HepG2 (cell line): ENCODE data around the gene BAMBI. TPM values are rescaled to one million over a fixed set of nuclear protein-coding genes. Genes with fewer than 3 reads are reported as not detected.
A peak's percentile ranks its signal among the peaks of the same experiment; 100 is the strongest.

Experiments used
- ATAC-seq: fragments of 200-7000 bp; cut with Tn5 transposase; 3 replicates; pipeline ENCODE4 v1.9.1; 2020; ENCODE audit warnings: mild to moderate bottlenecking, moderate library complexity
- BruUV-seq: library from RNA; stranded (reverse); fragments of 400-500 nt; replicated peaks from 2 replicates; lab custom pipeline; 2021; lab: Mats Ljungman, UMichigan
- CTCF ChIA-PET: fragments of 300-600 bp; formaldehyde crosslinking; extraction: SDS; loops from one replicate; lab custom pipeline; 2021; ENCODE audit warnings: low total read pairs, inconsistent platforms, low intra/inter-chr PET ratio; lab: Yijun Ruan, JAX
- POLR2A ChIA-PET: fragments of 350-600 bp; sonication (Branson Sonifier 250); formaldehyde crosslinking; loops from one replicate; lab custom pipeline; 2020; ENCODE audit warnings: antibody characterized with exemption, inconsistent platforms; lab: Yijun Ruan, JAX
- DNase-seq: peaks from one replicate; pipeline ENCODE4 v3.0.0-alpha.2; 2015; ENCODE audit warnings: low spot score
- FAIRE-seq: peaks from 3 replicates; lab custom pipeline; 2011; peaks lifted over from hg19 to GRCh38; lab: Jason Lieb, UNC
- H2AFZ ChIP-seq: one replicate; pipeline ENCODE4 v1.6.1; 2011; ENCODE audit warnings: low read length, inconsistent platforms
- H3K27ac ChIP-seq: fragments of 300-600 bp; 3 replicates; pipeline ENCODE4 v1.8.0; 2011; ENCODE audit warnings: mixed run types, mild to moderate bottlenecking, mixed read lengths, low read length, inconsistent platforms; ENCODE audit not compliant: insufficient read depth; ENCODE audit errors: extremely low read length
- H3K27me3 ChIP-seq, 2 experiments: fragments of 200-600 bp in 1 of 2; 2 replicates in 1 of 2; 3 replicates in 1 of 2; pipeline versions ENCODE4 v1.6.0 to v1.8.0; 2011; ENCODE audit warnings: low read length in 2 of 2, mild to moderate bottlenecking in 2 of 2, moderate library complexity in 2 of 2, inconsistent platforms in 1 of 2; ENCODE audit not compliant: insufficient read depth in 2 of 2, control insufficient read depth in 1 of 2
- H3K36me3 ChIP-seq, 2 experiments: fragments of 200-600 bp in 1 of 2; replicated peaks in 1 of 2; 2 replicates in 1 of 2; 3 replicates in 1 of 2; pipeline versions ENCODE4 v1.5.1 to v1.8.0; 2011; ENCODE audit warnings: low read length in 2 of 2, inconsistent platforms in 1 of 2; ENCODE audit not compliant: insufficient read depth in 2 of 2, control insufficient read depth in 1 of 2
- H3K4me1 ChIP-seq: 2 replicates; pipeline ENCODE4 v1.5.1; 2012; ENCODE audit warnings: low read length, inconsistent platforms; ENCODE audit not compliant: insufficient read depth
- H3K4me2 ChIP-seq: 2 replicates; pipeline ENCODE4 v1.6.0; 2011; ENCODE audit warnings: low read depth, low read length, inconsistent platforms
- H3K4me3 ChIP-seq, 3 experiments: fragments of 200-600 bp in 1 of 3; sonication (generic), shearing (Covaris generic) in 1 of 3; replicated peaks in 1 of 3; 2 replicates each; pipeline ENCODE4 v1.5.1; 2011 to 2016; ENCODE audit warnings: low read length in 3 of 3, inconsistent platforms in 2 of 3, low read depth in 2 of 3, mild to moderate bottlenecking in 2 of 3, control low read depth in 1 of 3, mixed read lengths in 1 of 3; ENCODE audit not compliant: insufficient read depth in 1 of 3
- H3K79me2 ChIP-seq: one replicate; pipeline ENCODE4 v1.6.1; 2011; ENCODE audit warnings: low read length, inconsistent platforms; ENCODE audit not compliant: insufficient read depth
- H3K9ac ChIP-seq: 2 replicates; pipeline ENCODE4 v1.6.0; 2011; ENCODE audit warnings: mild to moderate bottlenecking, low read depth, low read length, inconsistent platforms; ENCODE audit not compliant: insufficient read depth
- H3K9me3 ChIP-seq: 2 replicates; pipeline ENCODE4 v1.5.1; 2012; ENCODE audit warnings: mild to moderate bottlenecking, low read length
- H4K20me1 ChIP-seq: 2 replicates; pipeline ENCODE4 v1.6.0; 2011; ENCODE audit warnings: inconsistent platforms, mild to moderate bottlenecking, low read length, moderate library complexity; ENCODE audit not compliant: insufficient read depth
- BCL6 ChIP-seq: IDR thresholded peaks from 2 replicates; pipeline ENCODE4 v1.6.1; 2016; ENCODE audit warnings: missing genetic modification reagents, missing compliant biosample characterization
- NR2F6 ChIP-seq, 2 experiments: IDR thresholded peaks; 2 replicates each; pipeline ENCODE4 v1.6.1; 2016; ENCODE audit warnings: antibody characterized with exemption in 1 of 2, mild to moderate bottlenecking in 1 of 2
- RARA ChIP-seq: IDR thresholded peaks from 2 replicates; pipeline ENCODE4 v1.6.1; 2016; ENCODE audit warnings: missing genetic modification reagents, missing compliant biosample characterization
- SIX4 ChIP-seq: sonication (generic); formaldehyde crosslinking; IDR thresholded peaks from 2 replicates; pipeline ENCODE4 v1.4.0; 2020; ENCODE audit warnings: missing genetic modification reagents
- WGBS: methylation state at CpG from one replicate; pipeline ENCODE4 v1.1.6; 2017; ENCODE audit warnings: low lambda C conversion rate; 5-methylcytosine and 5-hydroxymethylcytosine counted together
- in situ Hi-C: cut with HindIII; loops from 2 replicates; pipeline ENCODE4 v1.10.0; 2017; ENCODE audit warnings: low pct_unique_long_range_greater_than_20kb; ENCODE audit not compliant: extremely low pct_ligation_motif_present
- intact Hi-C: fragments of 100-400 bp; cut with micrococcal nuclease; formaldehyde crosslinking; loops from one replicate; pipeline ENCODE4 v1.10.0; 2022; ENCODE audit not compliant: unreplicated experiment
- polyA plus RNA-seq, 8 experiments: library from polyadenylated mRNA; depleted of rRNA in 3 of 8; stranded (reverse) in 7 of 8; unstranded in 1 of 8; fragments of >200 nt; fragmentation: Illumina TruSeq in 4 of 8; extraction: Trizol in 4 of 8; gene quantifications; 2 replicates each; pipeline versions ENCODE4 v1.2.1 to v1.2.3, GENCODE V29; 2011 to 2016; ENCODE audit warnings: low read depth in 4 of 8, missing spikeins in 1 of 8, mixed read lengths in 1 of 8; ENCODE audit not compliant: insufficient read depth in 1 of 8
- total RNA-seq, 5 experiments: library from RNA; depleted of rRNA; stranded (reverse); fragments of >200 nt; fragmentation: Illumina TruSeq; extraction: Trizol; gene quantifications; 2 replicates each; pipeline ENCODE4 v1.2.3, GENCODE V29; 2016; ENCODE audit warnings: low read depth in 1 of 5
- TF ChIP-seq, protein P1 (sequence below): IDR thresholded peaks from 2 replicates; pipeline ENCODE4 v1.4.0; 2020; ENCODE audit warnings: mild to moderate bottlenecking, missing genetic modification reagents
- TF ChIP-seq, protein P2 (sequence below): sonication (generic); formaldehyde crosslinking; IDR thresholded peaks from one replicate; pipeline ENCODE4 v1.5.1; 2020; ENCODE audit warnings: mild to moderate bottlenecking, missing genetic modification reagents; ENCODE audit errors: not compliant biosample characterization
- TF ChIP-seq, protein P3 (sequence below): sonication (generic); formaldehyde crosslinking; conservative IDR thresholded peaks from 2 replicates; pipeline ENCODE4 v1.4.0; 2020; ENCODE audit warnings: mild to moderate bottlenecking, missing genetic modification reagents, moderate library complexity

The BAMBI gene
- total and polyA plus RNA-seq, 2 of the 13 experiments (the other 11 are each of a cell fraction or from before 2014, with no cell fraction given), result 12.0 to 23.6 TPM

DNA sequence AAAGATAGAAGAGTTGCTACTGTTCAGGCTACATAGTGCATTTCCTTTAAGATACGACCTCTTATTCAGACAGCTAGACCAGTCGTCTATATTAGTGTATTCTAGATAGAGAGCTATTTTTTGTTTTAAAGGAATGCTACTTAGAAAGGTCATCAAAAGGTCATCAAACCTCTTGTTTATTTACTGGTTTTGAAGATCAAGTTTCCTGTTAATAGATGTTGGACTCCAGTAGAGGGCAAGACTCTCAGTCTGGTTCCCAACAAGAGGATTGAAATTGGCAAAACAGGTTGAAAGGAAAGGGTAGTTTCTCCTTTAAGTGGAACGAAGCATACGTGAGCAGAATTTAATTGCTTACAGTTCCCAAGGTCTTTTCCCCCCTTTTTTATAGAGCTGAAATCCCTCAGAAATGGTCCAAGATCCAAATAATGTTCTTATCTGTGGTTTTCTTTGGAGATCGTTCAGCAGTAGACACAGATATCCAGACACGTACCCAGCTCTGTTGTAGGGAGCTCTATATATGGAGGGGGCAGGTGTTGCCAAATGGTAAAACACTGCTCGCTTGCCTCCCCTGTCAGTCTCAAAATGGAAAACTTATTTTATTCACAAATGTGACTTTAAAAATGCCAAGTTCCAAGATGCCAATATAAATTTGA lies 37.2 kb downstream of the BAMBI start:
- FAIRE-seq, result peak; percentile 39

More for the DNA sequence above, 37.2 kb downstream of the BAMBI start:
- Histone ChIP-seq H3K27me3 (no peaks in the 10 kb centered on the region), H3K4me1 (peaks cover 80% of the 10 kb centered on the region), H3K4me3 (no peak overlapping the region), H4K20me1 (no peaks in the 10 kb centered on the region), H2AFZ (no peak overlapping the region), H3K36me3 (no peaks in the 10 kb centered on the region), H3K27ac (no peak overlapping the region), H3K79me2 (no peaks in the 10 kb centered on the region), H3K4me2 (peak overlapping the region; percentile 31), H3K9ac (no peak overlapping the region), H3K9me3 (no peaks in the 10 kb centered on the region)
- ChIA-PET CTCF (no interaction called here), POLR2A (interaction anchor here (1.2 kb wide), 1 partner anchor 37 kb away, joined by 3 read pairs; the partner anchor contains the start of gene BAMBI)
- DNase-seq, result peak; percentile 44
- no TSS peak for BruUV-seq
- peak; percentile 29; the same call in 2 of the 3 replicates for ATAC-seq
- 29% methylated on average over 7 of the region's 7 CpGs for WGBS
- intact Hi-C loops (no loop called here), in situ Hi-C loops (no loop called here)
- peak; percentile 68 for TF ChIP-seq RARA (CRISPR knock-in tag)
- TF ChIP-seq, protein P1, sequence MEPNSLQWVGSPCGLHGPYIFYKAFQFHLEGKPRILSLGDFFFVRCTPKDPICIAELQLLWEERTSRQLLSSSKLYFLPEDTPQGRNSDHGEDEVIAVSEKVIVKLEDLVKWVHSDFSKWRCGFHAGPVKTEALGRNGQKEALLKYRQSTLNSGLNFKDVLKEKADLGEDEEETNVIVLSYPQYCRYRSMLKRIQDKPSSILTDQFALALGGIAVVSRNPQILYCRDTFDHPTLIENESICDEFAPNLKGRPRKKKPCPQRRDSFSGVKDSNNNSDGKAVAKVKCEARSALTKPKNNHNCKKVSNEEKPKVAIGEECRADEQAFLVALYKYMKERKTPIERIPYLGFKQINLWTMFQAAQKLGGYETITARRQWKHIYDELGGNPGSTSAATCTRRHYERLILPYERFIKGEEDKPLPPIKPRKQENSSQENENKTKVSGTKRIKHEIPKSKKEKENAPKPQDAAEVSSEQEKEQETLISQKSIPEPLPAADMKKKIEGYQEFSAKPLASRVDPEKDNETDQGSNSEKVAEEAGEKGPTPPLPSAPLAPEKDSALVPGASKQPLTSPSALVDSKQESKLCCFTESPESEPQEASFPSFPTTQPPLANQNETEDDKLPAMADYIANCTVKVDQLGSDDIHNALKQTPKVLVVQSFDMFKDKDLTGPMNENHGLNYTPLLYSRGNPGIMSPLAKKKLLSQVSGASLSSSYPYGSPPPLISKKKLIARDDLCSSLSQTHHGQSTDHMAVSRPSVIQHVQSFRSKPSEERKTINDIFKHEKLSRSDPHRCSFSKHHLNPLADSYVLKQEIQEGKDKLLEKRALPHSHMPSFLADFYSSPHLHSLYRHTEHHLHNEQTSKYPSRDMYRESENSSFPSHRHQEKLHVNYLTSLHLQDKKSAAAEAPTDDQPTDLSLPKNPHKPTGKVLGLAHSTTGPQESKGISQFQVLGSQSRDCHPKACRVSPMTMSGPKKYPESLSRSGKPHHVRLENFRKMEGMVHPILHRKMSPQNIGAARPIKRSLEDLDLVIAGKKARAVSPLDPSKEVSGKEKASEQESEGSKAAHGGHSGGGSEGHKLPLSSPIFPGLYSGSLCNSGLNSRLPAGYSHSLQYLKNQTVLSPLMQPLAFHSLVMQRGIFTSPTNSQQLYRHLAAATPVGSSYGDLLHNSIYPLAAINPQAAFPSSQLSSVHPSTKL (CRISPR knock-in tag), result 0 out of 2 replicates have a peak, but pooled peaks have one; percentile 7
- TF ChIP-seq NR2F6 (IDR thresholded peaks at IDR 0.05), result peak; percentile 66
- TF ChIP-seq NR2F6 (CRISPR knock-in tag; IDR thresholded peaks at IDR 0.05), result peak; percentile 59
- TF ChIP-seq SIX4 (CRISPR knock-in tag), result peak; percentile 72; the same call in 1 of the 2 replicates
- TF ChIP-seq, protein P2, sequence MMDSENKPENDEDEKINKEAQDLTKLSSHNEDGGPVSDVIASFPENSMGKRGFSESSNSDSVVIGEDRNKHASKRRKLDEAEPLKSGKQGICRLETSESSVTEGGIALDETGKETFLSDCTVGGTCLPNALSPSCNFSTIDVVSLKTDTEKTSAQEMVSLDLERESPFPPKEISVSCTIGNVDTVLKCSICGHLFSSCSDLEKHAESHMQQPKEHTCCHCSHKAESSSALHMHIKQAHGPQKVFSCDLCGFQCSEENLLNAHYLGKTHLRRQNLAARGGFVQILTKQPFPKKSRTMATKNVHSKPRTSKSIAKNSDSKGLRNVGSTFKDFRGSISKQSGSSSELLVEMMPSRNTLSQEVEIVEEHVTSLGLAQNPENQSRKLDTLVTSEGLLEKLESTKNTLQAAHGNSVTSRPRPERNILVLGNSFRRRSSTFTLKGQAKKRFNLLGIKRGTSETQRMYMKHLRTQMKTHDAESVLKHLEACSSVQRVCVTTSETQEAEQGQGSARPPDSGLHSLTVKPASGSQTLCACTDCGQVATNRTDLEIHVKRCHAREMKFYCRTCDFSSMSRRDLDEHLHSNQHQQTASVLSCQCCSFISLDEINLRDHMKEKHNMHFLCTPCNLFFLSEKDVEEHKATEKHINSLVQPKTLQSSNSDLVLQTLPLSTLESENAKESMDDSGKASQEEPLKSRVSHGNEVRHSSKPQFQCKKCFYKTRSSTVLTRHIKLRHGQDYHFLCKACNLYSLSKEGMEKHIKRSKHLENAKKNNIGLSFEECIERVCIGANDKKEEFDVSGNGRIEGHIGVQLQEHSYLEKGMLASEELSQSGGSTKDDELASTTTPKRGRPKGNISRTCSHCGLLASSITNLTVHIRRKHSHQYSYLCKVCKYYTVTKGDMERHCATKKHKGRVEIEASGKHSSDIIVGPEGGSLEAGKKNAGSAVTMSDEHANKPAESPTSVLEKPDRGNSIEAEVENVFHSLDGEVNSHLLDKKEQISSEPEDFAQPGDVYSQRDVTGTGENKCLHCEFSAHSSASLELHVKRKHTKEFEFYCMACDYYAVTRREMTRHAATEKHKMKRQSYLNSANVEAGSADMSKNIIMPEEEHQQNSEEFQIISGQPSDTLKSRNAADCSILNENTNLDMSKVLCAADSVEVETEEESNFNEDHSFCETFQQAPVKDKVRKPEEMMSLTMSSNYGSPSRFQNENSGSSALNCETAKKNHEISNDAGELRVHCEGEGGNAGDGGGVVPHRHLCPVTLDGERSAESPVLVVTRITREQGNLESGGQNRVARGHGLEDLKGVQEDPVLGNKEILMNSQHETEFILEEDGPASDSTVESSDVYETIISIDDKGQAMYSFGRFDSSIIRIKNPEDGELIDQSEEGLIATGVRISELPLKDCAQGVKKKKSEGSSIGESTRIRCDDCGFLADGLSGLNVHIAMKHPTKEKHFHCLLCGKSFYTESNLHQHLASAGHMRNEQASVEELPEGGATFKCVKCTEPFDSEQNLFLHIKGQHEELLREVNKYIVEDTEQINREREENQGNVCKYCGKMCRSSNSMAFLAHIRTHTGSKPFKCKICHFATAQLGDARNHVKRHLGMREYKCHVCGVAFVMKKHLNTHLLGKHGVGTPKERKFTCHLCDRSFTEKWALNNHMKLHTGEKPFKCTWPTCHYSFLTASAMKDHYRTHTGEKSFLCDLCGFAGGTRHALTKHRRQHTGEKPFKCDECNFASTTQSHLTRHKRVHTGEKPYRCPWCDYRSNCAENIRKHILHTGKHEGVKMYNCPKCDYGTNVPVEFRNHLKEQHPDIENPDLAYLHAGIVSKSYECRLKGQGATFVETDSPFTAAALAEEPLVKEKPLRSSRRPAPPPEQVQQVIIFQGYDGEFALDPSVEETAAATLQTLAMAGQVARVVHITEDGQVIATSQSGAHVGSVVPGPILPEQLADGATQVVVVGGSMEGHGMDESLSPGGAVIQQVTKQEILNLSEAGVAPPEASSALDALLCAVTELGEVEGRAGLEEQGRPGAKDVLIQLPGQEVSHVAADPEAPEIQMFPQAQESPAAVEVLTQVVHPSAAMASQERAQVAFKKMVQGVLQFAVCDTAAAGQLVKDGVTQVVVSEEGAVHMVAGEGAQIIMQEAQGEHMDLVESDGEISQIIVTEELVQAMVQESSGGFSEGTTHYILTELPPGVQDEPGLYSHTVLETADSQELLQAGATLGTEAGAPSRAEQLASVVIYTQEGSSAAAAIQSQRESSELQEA (CRISPR knock-in tag), result no peak
- TF ChIP-seq, protein P3, sequence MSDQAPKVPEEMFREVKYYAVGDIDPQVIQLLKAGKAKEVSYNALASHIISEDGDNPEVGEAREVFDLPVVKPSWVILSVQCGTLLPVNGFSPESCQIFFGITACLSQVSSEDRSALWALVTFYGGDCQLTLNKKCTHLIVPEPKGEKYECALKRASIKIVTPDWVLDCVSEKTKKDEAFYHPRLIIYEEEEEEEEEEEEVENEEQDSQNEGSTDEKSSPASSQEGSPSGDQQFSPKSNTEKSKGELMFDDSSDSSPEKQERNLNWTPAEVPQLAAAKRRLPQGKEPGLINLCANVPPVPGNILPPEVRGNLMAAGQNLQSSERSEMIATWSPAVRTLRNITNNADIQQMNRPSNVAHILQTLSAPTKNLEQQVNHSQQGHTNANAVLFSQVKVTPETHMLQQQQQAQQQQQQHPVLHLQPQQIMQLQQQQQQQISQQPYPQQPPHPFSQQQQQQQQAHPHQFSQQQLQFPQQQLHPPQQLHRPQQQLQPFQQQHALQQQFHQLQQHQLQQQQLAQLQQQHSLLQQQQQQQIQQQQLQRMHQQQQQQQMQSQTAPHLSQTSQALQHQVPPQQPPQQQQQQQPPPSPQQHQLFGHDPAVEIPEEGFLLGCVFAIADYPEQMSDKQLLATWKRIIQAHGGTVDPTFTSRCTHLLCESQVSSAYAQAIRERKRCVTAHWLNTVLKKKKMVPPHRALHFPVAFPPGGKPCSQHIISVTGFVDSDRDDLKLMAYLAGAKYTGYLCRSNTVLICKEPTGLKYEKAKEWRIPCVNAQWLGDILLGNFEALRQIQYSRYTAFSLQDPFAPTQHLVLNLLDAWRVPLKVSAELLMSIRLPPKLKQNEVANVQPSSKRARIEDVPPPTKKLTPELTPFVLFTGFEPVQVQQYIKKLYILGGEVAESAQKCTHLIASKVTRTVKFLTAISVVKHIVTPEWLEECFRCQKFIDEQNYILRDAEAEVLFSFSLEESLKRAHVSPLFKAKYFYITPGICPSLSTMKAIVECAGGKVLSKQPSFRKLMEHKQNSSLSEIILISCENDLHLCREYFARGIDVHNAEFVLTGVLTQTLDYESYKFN (CRISPR knock-in tag), result no peak
- 0 out of 2 replicates have a peak, but pooled peaks have one; percentile 9 for TF ChIP-seq BCL6 (CRISPR knock-in tag)
